Fibroblast of the aortic adventitia (primary cell): ENCODE results near the gene SUSD4. TPM values are rescaled to one million over a fixed set of nuclear protein-coding genes. Genes with fewer than 3 reads are reported as not detected.

Experiments
- DNase-seq: peaks from one replicate; pipeline ENCODE4 v3.0.0-alpha.2; 2010; ENCODE audit warnings: low read depth
- H3K4me3 ChIP-seq: 2 replicates; pipeline ENCODE4 v1.5.1; 2011; ENCODE audit warnings: low read depth, mild to moderate bottlenecking, control low read depth, low read length, moderate library complexity
- total RNA-seq: library from RNA; depleted of rRNA; stranded (reverse); fragments of >200 nt; gene quantifications from 2 replicates; pipeline ENCODE4 v1.2.3, GENCODE V29; 2012; ENCODE audit warnings: low replicate concordance
- TF ChIP-seq, protein P1 (sequence below): IDR thresholded peaks from 2 replicates; pipeline ENCODE4 v1.5.1; 2011; ENCODE audit warnings: mild to moderate bottlenecking, low read length, control low read depth, inconsistent platforms; ENCODE audit not compliant: insufficient read depth

SUSD4 gene
- total RNA-seq, 1 donor: 0.18 TPM

DNA sequence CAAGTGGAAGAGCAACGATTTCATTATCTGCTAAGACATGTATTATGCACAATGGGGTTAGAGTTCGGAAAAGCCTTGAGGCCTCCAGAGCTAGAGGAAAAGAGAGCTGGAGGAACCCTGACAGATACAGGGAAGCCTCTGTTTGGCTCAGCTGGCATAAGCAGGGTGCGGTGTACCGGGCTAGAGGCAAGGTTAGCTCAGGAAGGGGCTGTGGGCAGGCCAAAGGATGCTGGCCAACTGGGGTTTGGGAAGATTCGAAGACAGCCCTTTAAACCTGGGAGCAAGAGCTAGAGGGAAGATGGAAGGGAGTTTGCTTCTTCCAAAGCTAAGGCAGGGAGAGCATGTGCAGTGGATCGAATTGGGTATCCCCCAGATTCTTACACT, 113.4 kb downstream of the SUSD4 start:
- TF ChIP-seq, protein P1, sequence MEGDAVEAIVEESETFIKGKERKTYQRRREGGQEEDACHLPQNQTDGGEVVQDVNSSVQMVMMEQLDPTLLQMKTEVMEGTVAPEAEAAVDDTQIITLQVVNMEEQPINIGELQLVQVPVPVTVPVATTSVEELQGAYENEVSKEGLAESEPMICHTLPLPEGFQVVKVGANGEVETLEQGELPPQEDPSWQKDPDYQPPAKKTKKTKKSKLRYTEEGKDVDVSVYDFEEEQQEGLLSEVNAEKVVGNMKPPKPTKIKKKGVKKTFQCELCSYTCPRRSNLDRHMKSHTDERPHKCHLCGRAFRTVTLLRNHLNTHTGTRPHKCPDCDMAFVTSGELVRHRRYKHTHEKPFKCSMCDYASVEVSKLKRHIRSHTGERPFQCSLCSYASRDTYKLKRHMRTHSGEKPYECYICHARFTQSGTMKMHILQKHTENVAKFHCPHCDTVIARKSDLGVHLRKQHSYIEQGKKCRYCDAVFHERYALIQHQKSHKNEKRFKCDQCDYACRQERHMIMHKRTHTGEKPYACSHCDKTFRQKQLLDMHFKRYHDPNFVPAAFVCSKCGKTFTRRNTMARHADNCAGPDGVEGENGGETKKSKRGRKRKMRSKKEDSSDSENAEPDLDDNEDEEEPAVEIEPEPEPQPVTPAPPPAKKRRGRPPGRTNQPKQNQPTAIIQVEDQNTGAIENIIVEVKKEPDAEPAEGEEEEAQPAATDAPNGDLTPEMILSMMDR: no peak
- H3K4me3 ChIP-seq: no peak overlapping the region
- no peak for DNase-seq

DNA sequence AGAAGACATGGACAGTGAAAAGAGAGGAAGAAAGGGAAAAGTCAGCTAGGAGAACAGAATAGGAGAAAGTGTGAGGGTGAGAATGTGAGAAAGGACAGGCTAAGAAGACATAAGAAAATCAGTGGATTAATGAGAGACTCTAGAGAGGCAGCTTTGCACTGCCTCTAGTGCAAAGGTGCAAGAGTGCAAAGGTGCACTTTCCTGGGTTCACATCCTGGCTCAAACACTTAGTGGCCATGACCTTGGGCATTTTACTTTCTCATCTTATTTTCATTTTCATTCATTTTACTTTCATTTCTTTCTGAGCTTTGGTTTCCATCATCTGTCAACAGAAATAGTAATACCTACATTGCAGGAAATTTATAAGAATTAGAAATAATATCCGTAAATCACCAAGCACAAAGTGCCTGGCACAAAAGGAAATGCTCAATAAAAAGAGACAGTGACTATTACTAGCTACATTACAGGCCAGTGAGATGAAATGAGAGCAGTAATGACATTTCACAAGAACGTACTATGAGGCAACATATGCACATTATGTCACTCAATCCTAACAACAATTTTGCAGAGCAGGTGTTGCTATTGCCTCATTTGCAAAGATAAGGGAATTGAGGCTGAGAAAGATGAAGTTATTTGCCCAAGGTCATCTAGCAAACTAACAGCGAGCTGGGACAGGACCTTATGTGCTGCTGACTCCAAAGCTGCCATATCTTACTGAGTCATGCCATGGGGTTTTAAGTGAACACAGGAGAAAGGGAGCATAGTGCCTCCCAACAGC, 113.9 kb downstream of the SUSD4 start:
- TF ChIP-seq, protein P1: no peak
- no peak overlapping the region for H3K4me3 ChIP-seq
- no peak for DNase-seq

DNA sequence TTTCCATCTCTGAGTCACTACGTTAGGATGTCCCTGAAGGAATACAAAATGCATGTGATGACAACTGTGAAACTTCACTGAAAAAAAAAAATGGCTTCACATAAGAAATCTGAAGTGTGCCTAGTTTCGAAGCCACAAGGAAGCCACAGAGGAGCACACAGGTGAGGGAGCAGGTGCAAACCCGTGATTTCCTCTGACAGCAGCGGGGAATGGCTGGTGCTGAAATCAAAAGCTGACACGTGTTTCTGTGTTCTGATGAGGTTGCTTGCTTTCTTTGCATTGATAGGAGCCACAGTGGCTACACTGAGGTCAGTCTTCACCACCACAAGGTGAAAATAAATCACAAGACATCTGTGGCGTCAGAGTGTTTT, 115.2 kb downstream of the SUSD4 start:
- no peak for DNase-seq
- no peak overlapping the region for H3K4me3 ChIP-seq
- TF ChIP-seq, protein P1: no peak

DNA sequence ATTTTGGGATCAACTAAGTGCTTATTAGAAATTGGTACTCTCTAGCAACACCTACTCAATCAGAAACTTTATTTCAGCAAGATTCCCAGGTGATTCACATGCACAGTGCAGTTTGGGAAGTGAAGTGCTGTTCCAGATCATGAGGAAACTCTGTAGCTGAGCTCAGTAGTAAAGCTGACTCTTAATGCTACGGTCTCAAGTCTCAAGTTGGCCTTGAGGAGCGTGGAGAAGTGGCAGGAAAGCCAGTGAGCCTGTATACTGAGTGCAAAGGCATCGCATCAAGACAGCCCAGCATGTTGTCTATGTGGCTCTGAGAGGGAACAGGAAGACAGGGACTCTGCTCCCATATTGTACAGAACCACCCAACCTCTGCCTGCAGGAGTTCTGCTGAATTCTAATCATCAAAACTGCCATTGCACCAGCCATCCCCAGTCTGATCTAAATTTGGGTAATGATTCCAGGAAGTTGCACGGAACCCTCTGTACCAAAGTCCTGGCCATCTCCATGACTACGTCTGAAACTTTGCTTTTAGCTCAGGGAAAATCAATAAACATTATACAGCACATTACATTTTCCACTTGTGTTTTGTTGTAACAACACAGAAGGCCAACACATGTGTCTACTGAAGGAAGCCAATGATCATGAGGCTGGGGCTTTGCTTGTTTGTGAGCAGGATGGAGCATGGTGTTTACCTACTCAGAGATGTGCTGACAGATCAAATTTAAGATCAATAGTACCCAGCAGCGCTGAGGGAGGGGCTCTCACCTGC, 115.8 kb downstream of the SUSD4 start:
- TF ChIP-seq, protein P1: no peak
- H3K4me3 ChIP-seq: no peak overlapping the region
- DNase-seq: no peak

DNA sequence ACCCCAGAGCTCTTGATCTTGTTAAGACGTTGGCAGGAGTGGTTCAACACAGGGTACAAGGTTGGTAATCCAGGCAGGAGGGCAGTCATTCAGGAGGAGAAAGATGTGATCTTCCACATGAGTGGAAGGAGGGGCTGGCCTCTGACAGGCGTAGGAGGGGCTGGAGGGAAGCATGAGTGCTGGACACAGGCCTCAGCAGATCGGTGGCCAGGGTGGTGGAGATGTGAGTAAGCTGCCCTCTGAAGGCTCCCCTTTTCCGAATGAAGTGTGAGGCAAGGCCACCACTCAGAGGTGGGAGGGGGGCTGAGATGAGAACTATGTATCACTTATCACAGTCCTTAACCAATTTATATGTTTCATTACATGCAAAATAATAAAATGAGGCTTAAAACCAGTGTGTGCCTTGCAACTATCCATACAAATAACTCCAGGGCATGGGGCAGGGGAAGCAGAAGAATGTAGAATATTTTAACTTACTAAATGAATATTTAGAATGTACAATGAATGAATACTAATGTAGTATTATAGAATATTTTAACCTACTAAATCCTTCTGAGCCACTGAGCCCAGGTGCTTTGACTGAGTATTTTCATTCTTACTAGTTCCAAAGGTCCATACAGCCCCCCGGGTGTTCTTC, 117.4 kb downstream of the SUSD4 start:
- TF ChIP-seq, protein P1: no peak
- DNase-seq: no peak
- no peak overlapping the region for H3K4me3 ChIP-seq

DNA sequence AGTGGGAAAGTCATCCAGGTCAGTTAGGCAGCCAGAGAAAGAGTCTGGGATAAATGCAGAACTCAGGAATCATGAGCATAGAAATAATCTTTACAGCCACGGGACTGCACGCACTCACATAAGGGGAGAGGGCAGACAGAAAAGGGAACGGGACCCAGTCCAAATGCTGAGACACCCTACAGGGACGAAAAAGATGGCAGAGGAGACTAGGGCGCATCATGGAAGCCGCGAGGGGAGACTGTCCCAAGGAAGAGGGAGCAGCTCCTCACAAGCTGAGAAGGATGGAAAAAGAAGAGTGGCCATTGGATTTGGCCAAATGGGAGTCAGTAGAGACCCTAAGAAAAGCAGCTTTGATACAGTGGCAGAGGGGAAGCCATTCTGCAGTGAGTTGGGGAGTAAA, 118.0 kb downstream of the SUSD4 start:
- TF ChIP-seq, protein P1: no peak
- DNase-seq: no peak
- no peak overlapping the region for H3K4me3 ChIP-seq
